Dermis blood vessel endothelial cell (primary cell): ENCODE measurements around the gene KLHL42. TPM values are rescaled to one million over a fixed set of nuclear protein-coding genes. Genes with fewer than 3 reads are reported as not detected.
"Not testable (repeated sequence)": the region's sequence is repeated elsewhere in the genome, so short reads cannot be mapped to it uniquely, and the experiment has no call there.

ENCODE experiments used
- DNase-seq: peaks from one replicate; pipeline ENCODE4 v3.0.0; 2010
- total RNA-seq: library from RNA; depleted of rRNA; stranded (reverse); fragments of >200 nt; gene quantifications from 2 replicates; pipeline ENCODE4 v1.2.3, GENCODE V29; 2014

KLHL42 gene, protein sequence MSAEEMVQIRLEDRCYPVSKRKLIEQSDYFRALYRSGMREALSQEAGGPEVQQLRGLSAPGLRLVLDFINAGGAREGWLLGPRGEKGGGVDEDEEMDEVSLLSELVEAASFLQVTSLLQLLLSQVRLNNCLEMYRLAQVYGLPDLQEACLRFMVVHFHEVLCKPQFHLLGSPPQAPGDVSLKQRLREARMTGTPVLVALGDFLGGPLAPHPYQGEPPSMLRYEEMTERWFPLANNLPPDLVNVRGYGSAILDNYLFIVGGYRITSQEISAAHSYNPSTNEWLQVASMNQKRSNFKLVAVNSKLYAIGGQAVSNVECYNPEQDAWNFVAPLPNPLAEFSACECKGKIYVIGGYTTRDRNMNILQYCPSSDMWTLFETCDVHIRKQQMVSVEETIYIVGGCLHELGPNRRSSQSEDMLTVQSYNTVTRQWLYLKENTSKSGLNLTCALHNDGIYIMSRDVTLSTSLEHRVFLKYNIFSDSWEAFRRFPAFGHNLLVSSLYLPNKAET
- total RNA-seq, result 23.6 and 33.4 TPM in 2 replicates

DNA sequence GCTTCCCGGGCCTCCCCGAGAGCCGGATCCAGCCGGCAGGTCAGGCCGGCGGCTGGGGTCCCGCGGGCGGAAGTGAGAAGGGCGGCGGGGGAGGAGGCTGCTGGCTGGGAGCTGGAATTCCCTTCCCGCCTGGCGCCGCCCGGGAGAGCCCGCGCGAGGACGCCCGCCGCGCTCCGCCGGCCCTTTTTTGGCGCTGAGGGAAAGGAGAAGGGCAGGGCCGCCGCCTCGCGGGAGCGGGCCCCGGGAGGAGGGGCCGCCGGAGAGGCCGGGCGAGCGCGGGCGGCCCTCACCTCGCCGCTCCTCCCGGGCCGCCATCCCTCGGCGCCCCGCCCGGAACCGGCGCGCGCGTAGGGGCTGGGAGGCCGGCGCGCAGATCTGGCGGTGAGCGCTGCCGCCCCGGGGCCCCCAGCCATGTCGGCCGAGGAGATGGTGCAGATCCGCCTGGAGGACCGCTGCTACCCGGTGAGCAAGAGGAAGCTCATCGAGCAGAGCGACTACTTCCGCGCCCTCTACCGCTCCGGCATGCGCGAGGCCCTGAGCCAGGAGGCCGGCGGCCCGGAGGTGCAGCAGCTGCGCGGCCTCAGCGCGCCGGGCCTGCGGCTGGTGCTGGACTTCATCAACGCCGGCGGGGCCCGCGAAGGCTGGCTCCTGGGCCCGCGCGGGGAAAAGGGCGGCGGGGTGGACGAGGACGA is at the start of gene KLHL42, which contains the start of gene MANSC4:
Gene KLHL42 (plus strand): TSS at position 314 of the 692 bp plus-strand sequence. CDS start 98 bp downstream, at position 412.
Gene MANSC4 (minus strand): TSS at position 317 of the 692 bp plus-strand sequence. CDS start 8,960 bp downstream, outside the sequence.
- peak; percentile 71 for DNase-seq

DNA sequence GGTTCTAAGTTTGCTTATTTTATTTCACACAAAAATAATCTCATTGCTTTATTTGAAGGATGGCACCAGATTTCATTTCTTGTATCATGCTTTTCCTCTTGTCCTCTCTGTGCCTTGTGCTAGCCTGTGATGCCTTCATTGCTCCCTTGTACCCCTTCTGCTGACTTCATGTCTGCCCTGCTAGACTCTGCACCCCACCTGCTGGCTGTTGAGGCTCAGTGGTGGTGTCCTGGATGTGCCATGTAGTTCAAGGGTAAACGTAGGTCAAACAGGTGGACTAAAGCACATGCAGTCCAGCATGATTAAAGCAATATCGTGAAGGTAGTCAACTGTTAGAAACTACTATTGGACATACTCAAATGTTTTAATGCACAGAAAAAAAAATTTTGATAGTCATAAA is 47.8 kb upstream of the KLHL42 start:
- DNase-seq, result peak; percentile 47

DNA sequence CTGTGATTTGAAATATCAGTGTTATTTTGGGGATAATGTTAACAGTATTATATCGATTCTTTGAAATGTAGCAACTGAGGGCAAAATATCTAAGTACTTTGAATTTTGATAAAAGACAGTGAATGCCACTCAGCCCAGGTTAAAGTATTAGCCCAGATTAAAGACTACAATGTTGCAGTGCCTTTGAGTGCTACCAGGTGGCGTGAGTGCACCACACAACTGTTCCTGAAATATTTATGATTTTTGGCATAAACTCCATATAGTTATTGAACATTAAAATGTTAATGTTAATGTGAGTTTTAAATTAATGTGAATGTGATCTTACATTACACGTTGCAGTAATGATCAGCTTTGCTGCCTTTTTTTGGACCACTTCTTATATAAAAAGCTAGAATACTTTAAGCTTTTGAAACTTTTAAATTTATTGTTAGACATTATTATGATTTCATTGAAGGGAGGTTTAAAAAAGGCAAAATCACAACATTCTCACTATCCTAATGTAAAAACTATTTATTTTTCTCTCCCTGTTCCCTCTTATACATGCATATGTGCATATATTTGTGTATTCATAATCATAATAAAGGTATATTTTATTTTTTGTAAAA is 46.9 kb upstream of the KLHL42 start:
- peak; percentile 72 for DNase-seq

DNA sequence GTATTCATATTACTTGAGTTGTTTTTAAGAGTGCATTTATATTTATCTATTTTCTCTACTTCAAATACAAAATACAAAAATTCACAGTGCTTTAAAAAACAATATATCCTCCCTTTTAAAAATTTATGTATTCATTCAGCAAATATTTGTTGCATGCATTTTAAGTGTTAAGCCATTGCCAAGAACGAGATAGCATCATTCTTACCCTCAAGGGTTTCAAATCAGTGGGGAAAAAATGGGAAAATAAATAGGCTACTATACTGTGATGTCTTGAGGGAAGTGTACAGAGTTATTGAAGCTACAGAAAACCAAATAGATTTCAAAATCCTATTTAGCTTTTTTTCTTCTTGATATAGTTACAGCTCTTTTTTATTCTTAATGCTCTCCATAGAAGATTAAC is 46.2 kb upstream of the KLHL42 start:
- DNase-seq, result no peak

DNA sequence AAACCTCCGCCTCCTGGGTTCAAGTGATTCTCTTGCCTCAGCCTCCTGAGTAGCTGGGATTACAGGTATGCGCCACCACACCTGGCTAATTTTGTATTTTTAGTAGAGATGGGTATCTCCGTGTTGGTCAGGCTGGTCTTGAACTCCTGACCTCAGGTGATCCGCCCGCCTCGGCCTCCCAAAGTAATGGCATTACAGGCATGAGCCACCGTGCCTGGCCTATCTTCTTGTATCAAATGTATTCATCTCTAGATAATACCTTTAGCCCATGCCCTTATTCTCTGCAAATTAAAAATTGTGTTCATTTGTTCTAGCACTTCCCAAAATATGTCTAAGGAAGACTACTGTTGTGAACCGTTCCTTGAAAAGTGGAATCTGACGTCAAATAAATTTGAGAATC is 45.7 kb upstream of the KLHL42 start:
- DNase-seq, result not testable (repeated sequence)

DNA sequence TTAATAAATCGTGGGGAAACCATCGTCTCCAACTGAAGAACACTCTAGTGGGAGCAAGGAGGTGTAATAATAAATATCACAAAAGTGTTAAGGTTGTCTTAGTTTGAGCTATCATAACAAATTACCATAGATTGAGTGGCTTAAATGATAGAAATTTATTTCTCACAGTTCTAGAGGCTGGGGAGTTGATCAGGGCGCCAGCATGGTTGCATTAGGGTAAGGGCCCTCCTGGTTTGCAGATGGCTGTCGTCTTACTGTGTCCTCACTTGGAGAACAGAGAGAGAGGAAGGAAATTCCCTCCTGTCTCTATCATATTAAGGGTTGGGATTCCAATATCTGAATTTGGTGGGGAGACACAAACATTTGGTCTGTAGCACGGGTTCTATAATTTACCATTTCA is 36.4 kb upstream of the KLHL42 start:
- no peak for DNase-seq

DNA sequence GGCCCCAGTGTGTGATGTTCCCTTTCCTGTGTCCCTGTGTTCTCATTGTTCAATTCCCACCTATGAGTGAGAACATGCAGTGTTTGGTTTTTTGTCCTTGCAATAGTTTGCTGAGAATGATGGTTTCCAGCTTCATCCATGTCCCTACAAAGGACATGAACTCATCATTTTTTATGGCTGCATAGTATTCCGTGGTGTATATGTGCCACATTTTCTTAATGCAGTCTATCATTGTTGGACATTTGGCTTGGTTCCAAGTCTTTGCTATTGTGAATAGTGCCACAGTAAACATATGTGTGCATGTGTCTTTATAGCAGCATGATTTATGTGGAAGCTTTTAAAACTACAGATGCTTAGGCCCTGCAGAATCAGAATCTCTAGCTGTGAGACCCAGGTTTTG is 34.3 kb upstream of the KLHL42 start:
- not testable (repeated sequence) for DNase-seq

DNA sequence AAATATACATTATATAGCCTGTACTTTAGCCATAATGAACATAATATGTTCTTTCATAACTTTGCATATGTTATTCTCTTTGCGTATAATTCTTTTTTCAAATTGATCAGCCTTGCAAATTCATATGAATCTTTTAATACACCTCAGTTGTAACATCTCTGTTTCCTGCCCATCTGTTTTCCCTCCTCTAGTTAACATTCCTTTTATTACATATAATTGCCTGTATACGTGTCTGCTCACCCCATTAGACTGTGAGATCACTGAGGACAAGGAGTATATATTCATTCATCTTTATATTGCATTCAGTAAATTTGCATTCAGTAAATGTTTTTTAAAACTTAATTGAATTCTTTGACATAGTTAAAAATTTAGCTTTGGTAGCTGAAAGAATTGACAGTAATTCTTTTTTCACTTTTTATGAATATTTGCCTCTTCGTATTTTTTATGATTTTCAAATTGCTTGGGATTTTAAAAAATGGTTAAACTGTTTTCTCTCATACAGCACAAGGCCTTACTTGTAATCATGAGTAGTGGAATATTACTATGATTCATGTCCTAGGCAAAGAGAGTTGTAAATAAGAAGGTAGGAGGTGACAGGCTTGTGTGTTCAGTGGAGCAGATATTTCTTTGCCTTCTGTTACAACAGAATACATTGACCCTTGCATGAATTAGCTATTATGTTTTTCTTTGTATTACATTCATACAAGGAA is 32.8 kb upstream of the KLHL42 start:
- DNase-seq, result peak; percentile 23

DNA sequence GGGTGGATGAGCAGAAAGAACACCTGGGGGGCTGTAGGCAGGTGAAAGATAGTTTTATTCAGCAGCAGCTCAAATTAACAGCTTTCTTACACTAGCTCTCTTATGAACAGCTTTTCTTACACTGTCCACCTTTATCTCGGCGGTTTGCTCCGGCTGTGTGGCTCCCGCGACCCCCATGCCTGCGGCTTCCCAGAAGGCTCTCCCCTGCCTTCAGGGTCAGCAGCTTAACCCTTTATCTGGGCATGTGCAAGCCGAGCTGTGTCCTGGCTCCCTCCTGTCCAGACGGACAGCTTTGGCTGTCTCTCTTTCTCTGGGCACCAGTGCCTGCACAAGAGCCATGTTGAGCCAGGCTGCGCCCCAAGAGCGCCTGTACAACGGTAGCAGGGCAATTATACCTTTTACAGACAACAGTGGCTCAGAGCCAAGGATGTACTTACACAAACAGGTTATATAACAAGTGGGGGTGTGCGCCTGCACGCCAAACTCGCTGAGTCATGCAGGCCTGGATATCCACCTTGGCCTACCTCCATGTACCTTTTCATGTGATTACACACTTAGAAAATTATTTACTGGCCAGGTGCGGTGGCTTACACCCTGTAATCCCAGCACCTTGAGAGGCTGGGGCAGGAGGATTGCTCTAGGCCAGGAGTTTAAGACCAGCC is 28.5 kb upstream of the KLHL42 start:
- no peak for DNase-seq

DNA sequence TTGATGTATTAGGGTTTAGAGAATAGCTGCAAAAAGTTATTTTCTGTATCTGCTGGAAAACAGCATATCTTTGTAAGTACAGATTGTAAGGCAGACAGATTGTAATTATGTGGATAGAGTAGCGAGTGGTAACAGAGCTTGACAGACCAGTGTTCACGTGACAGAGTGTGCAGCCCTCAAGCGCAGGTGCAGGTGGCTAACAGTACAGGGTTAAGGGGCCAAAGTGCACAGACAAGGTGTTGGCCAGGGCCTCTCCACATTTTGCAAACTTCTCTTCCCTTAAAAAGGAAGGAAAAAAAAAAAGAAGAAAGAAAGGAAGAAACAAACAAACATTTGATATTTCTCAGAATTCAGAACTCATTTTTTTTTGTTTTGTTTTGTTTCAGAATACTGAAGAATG is 25.2 kb upstream of the KLHL42 start:
- DNase-seq, result no peak

DNA sequence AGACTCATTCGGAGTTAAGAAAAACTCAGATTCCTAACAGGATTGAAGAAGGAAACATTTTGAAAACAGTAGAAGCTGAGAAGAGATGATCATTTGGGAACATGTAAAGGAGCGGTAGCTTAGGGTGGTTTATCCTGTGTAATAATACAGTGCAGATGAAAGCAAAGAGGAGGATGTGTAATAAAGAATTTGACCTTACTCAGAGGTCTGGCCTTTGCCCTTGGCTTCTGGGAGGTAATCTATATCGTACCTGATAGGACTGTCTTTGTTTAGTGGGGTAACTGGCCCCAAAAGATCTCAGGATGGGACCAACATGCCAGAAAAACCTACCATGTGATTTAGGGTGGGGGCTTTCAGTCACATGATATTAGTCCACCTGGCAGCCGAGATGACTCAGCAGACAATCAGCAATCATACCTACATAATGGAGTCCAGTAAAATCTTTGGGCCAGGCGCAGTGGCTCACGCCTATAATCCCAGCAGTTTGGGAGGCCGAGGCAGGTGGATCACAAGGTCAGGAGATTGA is 23.3 kb upstream of the KLHL42 start:
- DNase-seq, result no peak

DNA sequence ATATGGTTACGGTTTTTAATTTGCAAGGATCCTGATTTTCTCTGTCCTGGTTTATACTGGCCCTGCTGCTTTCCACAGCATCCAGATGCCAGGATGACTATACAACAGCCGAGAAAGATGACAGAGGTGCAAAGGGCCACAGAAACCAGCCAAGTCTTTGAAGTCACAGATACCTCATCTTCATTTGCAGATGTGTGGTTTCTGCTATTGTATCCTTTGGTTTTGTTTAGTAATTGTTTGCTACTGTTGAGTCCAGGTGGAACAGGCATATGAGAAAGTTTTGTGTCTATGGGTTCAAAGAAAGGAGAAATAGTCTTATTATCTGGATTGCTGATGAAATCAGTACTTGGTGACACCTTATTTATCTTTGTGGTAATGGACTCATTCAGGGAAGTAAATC is 17.3 kb upstream of the KLHL42 start:
- no peak for DNase-seq

DNA sequence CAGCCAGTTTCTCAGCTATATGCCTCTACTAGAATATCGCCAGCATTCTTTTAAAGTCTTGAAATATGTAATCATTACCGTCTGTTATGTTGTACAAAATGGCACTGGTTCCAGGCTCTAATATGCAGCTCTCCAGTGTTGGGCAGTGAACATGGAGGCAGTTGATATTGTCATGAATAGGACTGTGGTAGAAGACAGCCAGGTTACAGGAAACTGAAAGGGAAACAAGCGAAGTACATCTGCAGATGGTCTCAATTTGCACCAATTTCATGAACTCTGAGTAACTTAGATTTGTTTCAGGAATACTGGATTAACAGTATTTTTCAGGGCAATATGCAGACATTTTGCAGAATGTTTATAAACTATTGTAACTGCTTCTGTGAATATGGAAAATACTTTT is 13.4 kb upstream of the KLHL42 start:
- DNase-seq, result no peak

DNA sequence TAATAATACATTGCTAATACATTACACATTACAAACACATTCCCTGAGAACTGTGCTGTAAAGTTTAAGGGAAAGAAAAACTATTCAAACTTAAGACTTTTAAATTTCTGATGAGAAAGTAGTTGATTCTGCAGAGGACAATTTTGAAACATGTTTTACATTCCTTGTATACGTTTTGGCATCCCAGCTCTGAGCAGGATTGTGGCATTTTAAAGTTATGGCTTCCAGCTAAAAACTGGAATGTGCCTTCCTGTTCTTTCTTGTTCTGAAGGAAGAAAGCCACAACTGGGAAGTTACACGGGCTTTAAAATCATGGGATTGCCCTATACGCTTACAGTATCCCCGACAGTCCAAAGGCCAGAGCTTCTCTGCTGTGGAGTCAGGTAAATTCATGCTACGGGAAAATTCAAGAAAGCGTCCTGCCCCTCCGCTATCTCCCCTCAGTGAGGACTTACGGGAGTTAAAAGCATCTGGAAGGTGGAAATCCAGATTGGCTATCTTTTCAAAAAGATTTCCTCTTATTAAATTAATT is 10.8 kb upstream of the KLHL42 start:
- DNase-seq, result no peak

DNA sequence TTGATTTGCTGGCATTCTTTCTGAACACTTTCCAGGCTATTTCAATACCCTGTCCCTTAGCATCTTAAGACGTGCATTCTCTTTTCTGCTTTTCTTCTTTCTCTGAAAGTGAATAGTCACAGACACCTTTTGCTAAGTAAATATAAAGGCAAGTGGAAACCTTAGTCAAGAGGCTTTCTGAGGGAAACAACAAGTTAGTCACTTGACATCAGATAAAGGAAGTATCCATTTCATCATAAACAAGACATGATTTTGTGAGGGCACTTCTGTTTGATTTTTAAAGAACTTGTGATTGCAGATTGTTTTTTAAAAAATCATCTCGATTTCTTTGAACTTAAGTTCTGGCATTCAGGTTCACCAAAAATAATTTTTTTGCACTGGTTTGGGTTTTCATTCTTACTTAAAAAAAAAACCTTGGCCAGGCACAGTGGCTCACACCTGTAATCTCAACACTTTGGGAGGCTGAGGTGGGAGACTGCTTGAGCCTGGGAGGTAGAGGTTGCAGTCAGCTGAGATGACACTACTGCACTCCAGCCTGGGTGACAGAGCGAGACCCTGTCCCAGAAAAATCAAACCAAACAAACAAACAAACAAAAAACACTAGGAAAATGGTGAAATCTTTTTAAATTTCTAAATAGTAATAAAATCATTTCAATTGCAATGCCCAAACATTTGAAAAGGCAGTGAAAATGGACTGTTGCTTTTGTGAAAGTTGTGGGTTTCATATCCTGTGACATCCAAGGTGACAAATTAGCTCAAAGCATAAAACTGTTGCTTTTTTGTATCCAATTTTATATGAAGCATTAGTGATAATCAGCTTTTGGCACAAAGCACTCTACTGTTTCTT is 8.3 kb upstream of the KLHL42 start:
- no peak for DNase-seq

DNA sequence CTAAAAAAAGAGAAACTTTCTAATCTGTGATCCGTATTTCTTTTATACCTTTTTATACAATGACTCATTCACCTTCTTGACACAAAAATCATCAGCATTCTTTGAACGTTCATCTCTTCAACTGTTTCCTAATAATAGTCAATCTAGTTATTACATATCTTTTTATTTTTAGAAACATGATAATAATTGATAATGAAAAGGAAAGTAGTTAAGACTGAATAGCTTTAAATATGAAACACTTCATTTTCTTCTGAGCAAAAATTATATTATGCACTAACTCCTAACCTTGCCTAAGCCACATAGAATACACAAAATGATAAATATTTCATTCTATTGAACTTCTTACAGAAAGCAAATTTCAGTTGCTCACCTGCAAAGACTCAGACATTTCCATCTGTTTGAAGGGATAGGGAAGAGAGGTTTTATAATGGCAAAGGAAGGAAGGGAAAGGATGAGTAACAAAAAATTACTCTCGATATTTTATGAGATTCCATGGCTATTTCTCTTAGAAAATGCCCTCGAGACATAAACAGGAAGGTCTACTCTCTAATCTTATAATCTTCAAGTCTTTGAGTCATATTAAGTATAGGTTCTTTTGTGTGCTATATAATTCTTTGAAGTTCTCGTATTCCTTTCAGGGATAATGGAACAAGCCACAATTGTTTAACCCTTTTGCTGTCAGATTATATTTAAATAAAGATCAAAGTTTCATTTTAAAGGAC is 7.5 kb upstream of the KLHL42 start:
- peak; percentile 22 for DNase-seq

DNA sequence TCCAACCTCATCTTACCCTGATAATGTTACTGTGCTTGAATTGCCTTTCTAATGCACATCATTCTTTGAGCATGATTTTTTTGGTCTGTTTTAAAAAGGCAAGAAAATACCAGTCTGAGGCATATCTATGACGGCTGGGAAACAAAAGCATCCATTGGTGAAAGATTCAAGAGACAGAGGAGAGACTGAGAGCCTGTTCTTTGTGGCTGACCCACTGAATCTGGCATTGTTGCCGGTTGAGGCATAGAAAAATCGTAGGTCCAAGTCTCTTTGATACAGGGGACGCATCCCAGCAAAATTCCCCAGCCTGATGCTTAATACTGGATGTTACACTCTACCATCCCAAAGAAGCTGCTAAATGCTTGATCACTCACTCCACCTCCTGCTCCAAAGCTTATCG is 2.9 kb upstream of the KLHL42 start:
- DNase-seq, result no peak

DNA sequence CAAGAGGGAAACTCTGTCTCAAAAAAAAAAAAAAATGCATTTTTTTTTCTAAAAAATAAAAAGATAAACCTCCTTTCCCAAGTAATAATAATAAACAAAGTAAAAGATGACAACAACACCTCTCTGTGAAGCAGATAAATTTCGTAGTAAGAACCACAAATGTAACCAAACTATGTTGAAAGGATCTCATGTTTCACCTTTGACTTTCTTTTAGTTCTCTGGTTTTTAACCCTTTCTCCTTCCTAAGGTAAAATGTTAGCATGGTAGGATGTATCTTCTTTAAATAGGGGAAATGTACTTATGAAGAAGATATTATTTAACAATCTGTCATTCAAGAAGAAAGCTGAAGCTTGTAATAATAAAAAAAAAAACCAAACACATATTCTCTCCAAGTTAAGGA is 1.8 kb upstream of the KLHL42 start:
- no peak for DNase-seq

DNA sequence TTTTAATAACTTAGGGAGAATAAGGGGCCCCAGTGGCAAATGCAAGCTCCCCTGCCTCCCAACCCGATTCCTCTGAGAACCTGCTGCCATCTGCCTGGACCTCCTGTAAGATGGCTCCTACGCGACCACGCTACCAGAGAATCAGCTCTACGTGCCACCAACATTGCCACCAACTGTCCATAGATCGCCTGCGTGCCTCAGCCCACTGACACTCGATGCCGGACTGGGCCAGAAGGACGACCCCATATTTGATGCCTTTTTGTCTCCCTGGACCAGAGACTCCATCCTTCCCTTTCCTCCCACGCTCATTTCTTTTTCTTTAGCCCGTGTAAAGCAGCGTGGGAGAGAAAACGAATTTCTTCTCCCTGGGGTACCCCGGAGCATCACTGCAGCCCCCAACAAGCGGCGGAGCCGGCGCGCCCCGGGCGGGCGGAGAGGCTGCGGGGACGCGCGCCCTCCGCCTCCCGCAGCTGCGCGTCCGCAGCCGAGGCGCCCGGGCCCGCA is 565 bp upstream of the KLHL42 start:
- DNase-seq, result peak; percentile 39
